IMR-90 (cell line): ENCODE results near the gene GALNT14. TPM values are rescaled to one million over a fixed set of nuclear protein-coding genes. Genes with fewer than 3 reads are reported as not detected.

Experiments used
- ATAC-seq: fragments of 200-7000 bp; cut with Tn5 transposase; 2 replicates; pipeline ENCODE4 v1.9.1; 2020; ENCODE audit warnings: low read depth, mild to moderate bottlenecking, moderate library complexity
- BruUV-seq: library from RNA; stranded (reverse); fragments of 400-500 nt; replicated peaks from 2 replicates; lab custom pipeline; 2021; lab: Mats Ljungman, UMichigan
- CTCF ChIA-PET: fragments of 300-600 bp; formaldehyde crosslinking; extraction: SDS; loops from one replicate; lab custom pipeline; 2021; ENCODE audit warnings: antibody characterized with exemption; lab: Yijun Ruan, JAX
- POLR2A ChIA-PET: fragments of 300-600 bp; sonication (Branson Sonifier 250); formaldehyde crosslinking; loops from one replicate; lab custom pipeline; 2022; ENCODE audit warnings: antibody characterized with exemption; ENCODE audit not compliant: unreplicated experiment; lab: Charles Lee
- DNase-seq: peaks from one replicate; pipeline ENCODE4 v3.0.0; 2013
- H2AFZ ChIP-seq: replicated peaks from 2 replicates; pipeline ENCODE3; 2013; ENCODE audit warnings: low read length, mild to moderate bottlenecking; ENCODE audit not compliant: poor library complexity
- H2AK5ac ChIP-seq: 2 replicates; pipeline ENCODE4 v1.6.1; 2013; ENCODE audit warnings: low read depth, low read length, inconsistent platforms
- H2AK9ac ChIP-seq: replicated peaks from 2 replicates; pipeline ENCODE3; 2013; ENCODE audit warnings: mild to moderate bottlenecking, low read depth, low read length, moderate library complexity; ENCODE audit not compliant: poor library complexity
- H2BK120ac ChIP-seq: 2 replicates; pipeline ENCODE4 v1.6.1; 2013; ENCODE audit warnings: low read depth, low read length, inconsistent platforms
- H2BK15ac ChIP-seq: 3 replicates; pipeline ENCODE4 v1.6.1; 2013; ENCODE audit warnings: low read depth, low read length, inconsistent platforms
- H2BK20ac ChIP-seq: 2 replicates; pipeline ENCODE4 v1.6.1; 2013; ENCODE audit warnings: low read depth, mild to moderate bottlenecking, inconsistent platforms, low read length, moderate library complexity
- H2BK5ac ChIP-seq: 2 replicates; pipeline ENCODE4 v1.6.1; 2013; ENCODE audit warnings: mild to moderate bottlenecking, low read depth, low read length, inconsistent platforms; ENCODE audit not compliant: poor library complexity, severe bottlenecking
- H3K14ac ChIP-seq: replicated peaks from 2 replicates; pipeline ENCODE4 v1.6.1; 2013; ENCODE audit warnings: low read depth, low read length, inconsistent platforms
- H3K18ac ChIP-seq: 2 replicates; pipeline ENCODE4 v1.6.1; 2013; ENCODE audit warnings: low read depth, low read length, control low read depth
- H3K23ac ChIP-seq: 2 replicates; pipeline ENCODE4 v1.6.1; 2013; ENCODE audit warnings: low read depth, low read length, inconsistent platforms
- H3K27ac ChIP-seq: 2 replicates; pipeline ENCODE4 v1.5.1; 2013; ENCODE audit warnings: mild to moderate bottlenecking, control low read depth, low read length; ENCODE audit not compliant: insufficient read depth
- H3K27me3 ChIP-seq: 2 replicates; pipeline ENCODE4 v1.6.1; 2013; ENCODE audit warnings: low read length; ENCODE audit not compliant: control insufficient read depth, insufficient read depth
- H3K36me3 ChIP-seq: 2 replicates; pipeline ENCODE4 v1.6.1; 2013; ENCODE audit warnings: low read length, mixed read lengths; ENCODE audit not compliant: control insufficient read depth, insufficient read depth
- H3K4ac ChIP-seq: 2 replicates; pipeline ENCODE4 v1.6.1; 2013; ENCODE audit warnings: low read depth, low read length, inconsistent platforms
- H3K4me1 ChIP-seq: 2 replicates; pipeline ENCODE4 v1.6.1; 2013; ENCODE audit warnings: low read length, mixed read lengths; ENCODE audit not compliant: control insufficient read depth, insufficient read depth
- H3K4me2 ChIP-seq: 2 replicates; pipeline ENCODE4 v1.6.1; 2013; ENCODE audit warnings: low read depth, mild to moderate bottlenecking, control low read depth, low read length, moderate library complexity
- H3K4me3 ChIP-seq: 2 replicates; pipeline ENCODE4 v1.5.1; 2013; ENCODE audit warnings: low read depth, mild to moderate bottlenecking, control low read depth, low read length, moderate library complexity; ENCODE audit not compliant: insufficient read depth
- H3K56ac ChIP-seq: 2 replicates; pipeline ENCODE4 v1.6.1; 2013; ENCODE audit warnings: low read length, inconsistent platforms; ENCODE audit not compliant: insufficient read depth; ENCODE audit errors: extremely low read depth
- H3K79me1 ChIP-seq, 2 experiments: 2 replicates each; pipeline ENCODE4 v1.6.1; 2013; ENCODE audit warnings: low read length in 2 of 2, inconsistent platforms in 1 of 2, low read depth in 1 of 2
- H3K9ac ChIP-seq: 2 replicates; pipeline ENCODE4 v1.6.1; 2013; ENCODE audit warnings: low read depth, low read length, control low read depth
- H3K9me1 ChIP-seq: 2 replicates; pipeline ENCODE4 v1.6.1; 2013; ENCODE audit warnings: low read length, inconsistent platforms; ENCODE audit not compliant: insufficient read depth
- H3K9me3 ChIP-seq: 2 replicates; pipeline ENCODE4 v1.6.1; 2013; ENCODE audit warnings: low read length; ENCODE audit not compliant: control insufficient read depth, insufficient read depth
- H4K20me1 ChIP-seq: 2 replicates; pipeline ENCODE4 v1.6.1; 2013; ENCODE audit warnings: low read length, inconsistent platforms; ENCODE audit not compliant: insufficient read depth
- H4K5ac ChIP-seq: 2 replicates; pipeline ENCODE4 v1.6.1; 2013; ENCODE audit warnings: mild to moderate bottlenecking, low read depth, low read length, control low read depth
- H4K8ac ChIP-seq, 2 experiments: 2 replicates each; pipeline ENCODE4 v1.6.1; 2013; ENCODE audit warnings: low read depth in 2 of 2, low read length in 2 of 2, control low read depth in 1 of 2, inconsistent platforms in 1 of 2
- H4K91ac ChIP-seq: 2 replicates; pipeline ENCODE4 v1.6.1; 2013; ENCODE audit warnings: low read depth, low read length, inconsistent platforms; ENCODE audit not compliant: insufficient read depth
- BHLHE40 ChIP-seq: fragments of 150-350 bp; IDR thresholded peaks from 2 replicates; pipeline ENCODE4 v1.6.1; 2016; ENCODE audit warnings: mild to moderate bottlenecking, low read depth, low read length
- CEBPB ChIP-seq: IDR thresholded peaks from 2 replicates; pipeline ENCODE4 v1.6.1; 2012; ENCODE audit warnings: low read depth, low read length, improper control_type of control experiment
- CHD1 ChIP-seq: IDR thresholded peaks from 2 replicates; pipeline ENCODE4 v1.6.1; 2012; ENCODE audit warnings: low read depth, low read length, improper control_type of control experiment
- CTCF ChIP-seq: conservative IDR thresholded peaks from 2 replicates; pipeline ENCODE4 v1.5.1; 2012; ENCODE audit warnings: mild to moderate bottlenecking, low read depth, low read length, improper control_type of control experiment
- ELK1 ChIP-seq: fragments of 150-350 bp; IDR thresholded peaks from 2 replicates; pipeline ENCODE4 v1.6.1; 2016; ENCODE audit warnings: low read depth, mild to moderate bottlenecking, low read length, moderate library complexity, borderline replicate concordance
- FOS ChIP-seq: fragments of 150-350 bp; IDR thresholded peaks from 2 replicates; pipeline ENCODE4 v1.6.1; 2016; ENCODE audit warnings: low read depth, low read length
- MAFK ChIP-seq: IDR thresholded peaks from 2 replicates; pipeline ENCODE4 v1.6.1; 2012; ENCODE audit warnings: low read depth, low read length, improper control_type of control experiment
- MAZ ChIP-seq: IDR thresholded peaks from 2 replicates; pipeline ENCODE4 v1.6.1; 2012; ENCODE audit warnings: low read depth, mild to moderate bottlenecking, low read length, improper control_type of control experiment, moderate library complexity, borderline replicate concordance
- MXI1 ChIP-seq: IDR thresholded peaks from 2 replicates; pipeline ENCODE4 v1.6.1; 2012; ENCODE audit warnings: low read depth, mild to moderate bottlenecking, low read length, moderate library complexity, borderline replicate concordance
- NFE2L2 ChIP-seq: fragments of 150-350 bp; IDR thresholded peaks from 2 replicates; pipeline ENCODE4 v1.6.1; 2016; ENCODE audit warnings: low read depth, mild to moderate bottlenecking, low read length
- POLR2A ChIP-seq: IDR thresholded peaks from 2 replicates; pipeline ENCODE4 v1.6.1; 2012; ENCODE audit warnings: mild to moderate bottlenecking, low read depth, low read length
- RAD21 ChIP-seq: IDR thresholded peaks from 2 replicates; pipeline ENCODE4 v1.6.1; 2012; ENCODE audit warnings: low read length, improper control_type of control experiment
- RCOR1 ChIP-seq: IDR thresholded peaks from 2 replicates; pipeline ENCODE4 v1.6.1; 2012; ENCODE audit warnings: mild to moderate bottlenecking, low read length, improper control_type of control experiment; ENCODE audit not compliant: insufficient replicate concordance
- SMC3 ChIP-seq: fragments of 150-350 bp; IDR thresholded peaks from 2 replicates; pipeline ENCODE4 v1.6.1; 2016; ENCODE audit warnings: low read depth, mild to moderate bottlenecking, antibody characterized with exemption, low read length, moderate library complexity
- USF2 ChIP-seq: fragments of 150-350 bp; IDR thresholded peaks from 2 replicates; pipeline ENCODE4 v1.6.1; 2017; ENCODE audit warnings: mild to moderate bottlenecking, antibody characterized with exemption, low read length, low read depth
- WGBS, 2 experiments: methylation state at CpG; one replicate each; pipeline versions ENCODE4 v1.1.5 to v1.1.7; 2013; ENCODE audit warnings: missing lambda C conversion rate in 2 of 2; ENCODE audit not compliant: insufficient read length in 1 of 2; ENCODE audit errors: extremely low coverage in 2 of 2; 5-methylcytosine and 5-hydroxymethylcytosine counted together
- dilution Hi-C: fragments of 300-500 bp; cut with HindIII; formaldehyde crosslinking; loops from one replicate; pipeline ENCODE4 v1.14.3; 2018; ENCODE audit warnings: low sequenced_read_pairs; ENCODE audit not compliant: unreplicated experiment
- in situ Hi-C: fragments of 300-500 bp; cut with MboI; formaldehyde crosslinking; loops from 3 replicates; pipeline ENCODE4 v1.14.3; 2019; ENCODE audit warnings: low sequenced_read_pairs, inconsistent platforms, mixed read lengths
- intact Hi-C: fragments of 100-400 bp; cut with micrococcal nuclease; formaldehyde crosslinking; loops from 2 replicates; pipeline ENCODE4 v1.10.0; 2022
- polyA plus RNA-seq, 3 experiments: library from polyadenylated mRNA; depleted of rRNA; stranded (reverse); fragments of >200 nt; gene quantifications; 2 replicates each; pipeline ENCODE4 v1.2.3, GENCODE V29; 2012; ENCODE audit warnings: low replicate concordance in 1 of 3
- total RNA-seq: library from RNA; depleted of rRNA; stranded (reverse); fragments of >200 nt; gene quantifications from 2 replicates; pipeline ENCODE4 v1.2.3, GENCODE V29; 2012

The GALNT14 gene
- total and polyA plus RNA-seq, 2 of the 4 experiments (the other 2 are of a cell fraction) = 0.15 to 0.18 TPM

- CTCF ChIA-PET = no interaction called here
- Histone ChIP-seq H3K14ac (no peak overlapping the region), H3K4ac (no peak overlapping the region), H3K79me1 (no peaks in the 10 kb centered on the region), H3K4me1 (no peaks in the 10 kb centered on the region), H3K9me3 (no peaks in the 10 kb centered on the region), H2AK9ac (no peak overlapping the region), H2BK20ac (no peak overlapping the region), H2AK5ac (no peak overlapping the region), H4K91ac (no peak overlapping the region), H3K9ac (no peak overlapping the region), H4K5ac (no peak overlapping the region), H2BK5ac (no peak overlapping the region), H2BK15ac (no peak overlapping the region), H3K27ac (no peak overlapping the region), H3K36me3 (no peaks in the 10 kb centered on the region), H4K8ac (no peak overlapping the region), H3K27me3 (no peaks in the 10 kb centered on the region), H2BK120ac (no peak overlapping the region), H3K56ac (no peak overlapping the region), H3K18ac (no peak overlapping the region), H3K4me2 (no peak overlapping the region), H3K23ac (no peak overlapping the region), H2AFZ (no peak overlapping the region), H3K9me1 (no peaks in the 10 kb centered on the region), H4K20me1 (no peaks in the 10 kb centered on the region), H3K4me3 (no peak overlapping the region)
- no TSS peak for BruUV-seq
- in situ Hi-C loops (no loop called here), dilution Hi-C loops (no loop called here), intact Hi-C loops (no loop called here)
- ATAC-seq (no peak), DNase-seq (no peak)
- no peak for TF ChIP-seq MAZ
- TF ChIP-seq MAFK = no peak
- no peak for TF ChIP-seq USF2
- no peak for TF ChIP-seq MXI1
- no peak for TF ChIP-seq SMC3
- TF ChIP-seq RAD21 = no peak
- no peak for TF ChIP-seq CEBPB
- TF ChIP-seq FOS = no peak
- no peak for TF ChIP-seq BHLHE40
- TF ChIP-seq NFE2L2 = no peak
- no peak for TF ChIP-seq POLR2A
- TF ChIP-seq CHD1 = no peak
- TF ChIP-seq RCOR1 = no peak
- no peak for TF ChIP-seq CTCF
- no peak for TF ChIP-seq ELK1
- WGBS, 2 experiments = 55% methylated on average over 4 of the region's 6 CpGs; no CpG with 5 or more reads in 1 of the 2 experiments
- POLR2A ChIA-PET = no interaction called here
Measured at GRCh38 chr2:31078579-31079105, 59.6 kb downstream of the GALNT14 start.
